Endothelial cell of umbilical vein (primary cell): ENCODE results near the gene TEAD2.

Source experiments
- CTCF ChIP-seq, 2 donors: IDR thresholded peaks; 1 replicate in 1 of 2; 2 replicates in 1 of 2; pipeline ENCODE4 v1.5.1; 2011; ENCODE audit warnings: low read length in 2 of 2, mild to moderate bottlenecking in 2 of 2, moderate library complexity in 2 of 2, control low read depth in 1 of 2, inconsistent platforms in 1 of 2, low read depth in 1 of 2; ENCODE audit not compliant: insufficient read depth in 1 of 2; ENCODE audit errors: extremely low read depth in 1 of 2
- EZH2 ChIP-seq: IDR thresholded peaks from 2 replicates; pipeline ENCODE4 v1.6.1; 2012; ENCODE audit warnings: borderline replicate concordance, low read depth, mild to moderate bottlenecking, moderate library complexity, low read length, inconsistent platforms; ENCODE audit not compliant: severe bottlenecking
- MAX ChIP-seq: IDR thresholded peaks from 2 replicates; pipeline ENCODE4 v1.6.1; 2011; ENCODE audit not compliant: insufficient read depth, insufficient read length
- POLR2AphosphoS5 ChIP-seq: IDR thresholded peaks from 2 replicates; pipeline ENCODE4 v1.6.1; 2012; ENCODE audit warnings: low read depth, mild to moderate bottlenecking, control low read depth, low read length, moderate library complexity; ENCODE audit not compliant: insufficient read depth

GRCh38 chr19:49327878-49328544 lies 34.2 kb downstream of the TEAD2 start:
- TF ChIP-seq CTCF (IDR thresholded peaks at IDR 0.05; ENCODE audit: extremely low read depth in 1 of 2, insufficient read depth in 1 of 2, low read depth in 1 of 2, low read length in 2 of 2) = peak; percentile 50 to 65
- TF ChIP-seq MAX = no peak
- TF ChIP-seq EZH2 = no peak
- TF ChIP-seq POLR2AphosphoS5 = no peak
